ENCODE data around the gene PRKN. TPM values are rescaled to one million over a fixed set of nuclear protein-coding genes. Genes with fewer than 3 reads are reported as not detected.

PRKN gene
- total and polyA plus RNA-seq, 2 donors (not counting 1 experiment from before 2014, with no cell fraction given): 0.43 to 4.6 TPM

DNA sequence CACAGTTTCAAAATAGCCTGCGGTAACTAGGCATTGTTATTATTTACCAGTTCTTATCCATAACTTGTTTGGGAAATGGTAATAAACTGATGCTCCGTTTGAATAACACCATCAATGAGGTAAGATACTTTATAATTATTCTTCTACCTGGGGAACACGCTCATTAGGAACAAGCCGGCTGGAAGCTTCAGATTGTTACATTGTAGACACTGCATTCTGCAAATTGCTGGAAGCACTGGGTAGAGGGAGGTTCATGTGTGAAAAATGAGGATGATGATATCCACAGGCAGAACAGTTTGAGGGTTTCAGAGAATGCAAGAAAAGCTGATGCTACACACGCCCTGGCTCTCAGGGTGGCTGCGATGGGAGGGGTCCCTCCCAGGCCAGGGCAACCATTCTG is 893.1 kb downstream of the PRKN start:
- Histone ChIP-seq H4K20me1 (ENCODE audit: control insufficient read depth, extremely low read depth, insufficient read depth, low read length) (no peaks in the 10 kb centered on the region), H3K4me3 (replicated peaks in 1 of 4; ENCODE audit: control extremely low read depth in 1 of 4, insufficient read depth in 1 of 4, low read depth in 3 of 4, low read length in 4 of 4) (no peak overlapping the region), H3K4me1 (ENCODE audit: control insufficient read depth, extremely low read depth, insufficient read depth, low read length) (no peaks in the 10 kb centered on the region), H3K9me3 (ENCODE audit: control insufficient read depth, insufficient read depth, low read depth, low read length) (no peaks in the 10 kb centered on the region), H3K9ac (ENCODE audit: insufficient read depth, low read length) (no peak overlapping the region), H3K27me3 (ENCODE audit: control insufficient read depth, insufficient read depth, low read length) (no peaks in the 10 kb centered on the region), H3K79me2 (ENCODE audit: control insufficient read depth, insufficient read depth, low read length) (no peaks in the 10 kb centered on the region), H3K27ac (ENCODE audit: insufficient read depth, low read length) (no peak overlapping the region), H2AFZ (ENCODE audit: low read length) (no peak overlapping the region), H3K36me3 (ENCODE audit: control insufficient read depth, insufficient read depth, low read length) (no peaks in the 10 kb centered on the region), H3K4me2 (ENCODE audit: extremely low read depth, insufficient read depth, low read length) (no peak overlapping the region)
- no peak for TF ChIP-seq EZH2 (IDR thresholded peaks at IDR 0.05; ENCODE audit: low read length, missing control alignments)
- TF ChIP-seq, protein P1, sequence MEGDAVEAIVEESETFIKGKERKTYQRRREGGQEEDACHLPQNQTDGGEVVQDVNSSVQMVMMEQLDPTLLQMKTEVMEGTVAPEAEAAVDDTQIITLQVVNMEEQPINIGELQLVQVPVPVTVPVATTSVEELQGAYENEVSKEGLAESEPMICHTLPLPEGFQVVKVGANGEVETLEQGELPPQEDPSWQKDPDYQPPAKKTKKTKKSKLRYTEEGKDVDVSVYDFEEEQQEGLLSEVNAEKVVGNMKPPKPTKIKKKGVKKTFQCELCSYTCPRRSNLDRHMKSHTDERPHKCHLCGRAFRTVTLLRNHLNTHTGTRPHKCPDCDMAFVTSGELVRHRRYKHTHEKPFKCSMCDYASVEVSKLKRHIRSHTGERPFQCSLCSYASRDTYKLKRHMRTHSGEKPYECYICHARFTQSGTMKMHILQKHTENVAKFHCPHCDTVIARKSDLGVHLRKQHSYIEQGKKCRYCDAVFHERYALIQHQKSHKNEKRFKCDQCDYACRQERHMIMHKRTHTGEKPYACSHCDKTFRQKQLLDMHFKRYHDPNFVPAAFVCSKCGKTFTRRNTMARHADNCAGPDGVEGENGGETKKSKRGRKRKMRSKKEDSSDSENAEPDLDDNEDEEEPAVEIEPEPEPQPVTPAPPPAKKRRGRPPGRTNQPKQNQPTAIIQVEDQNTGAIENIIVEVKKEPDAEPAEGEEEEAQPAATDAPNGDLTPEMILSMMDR (conservative IDR thresholded peaks at IDR 0.05 in 1 of 2, IDR thresholded peaks at IDR 0.05 in 1 of 2; ENCODE audit: low read depth in 1 of 2, low read length in 2 of 2): no peak
- no peak for DNase-seq (ENCODE audit: low read depth in 2 of 2)

DNA sequence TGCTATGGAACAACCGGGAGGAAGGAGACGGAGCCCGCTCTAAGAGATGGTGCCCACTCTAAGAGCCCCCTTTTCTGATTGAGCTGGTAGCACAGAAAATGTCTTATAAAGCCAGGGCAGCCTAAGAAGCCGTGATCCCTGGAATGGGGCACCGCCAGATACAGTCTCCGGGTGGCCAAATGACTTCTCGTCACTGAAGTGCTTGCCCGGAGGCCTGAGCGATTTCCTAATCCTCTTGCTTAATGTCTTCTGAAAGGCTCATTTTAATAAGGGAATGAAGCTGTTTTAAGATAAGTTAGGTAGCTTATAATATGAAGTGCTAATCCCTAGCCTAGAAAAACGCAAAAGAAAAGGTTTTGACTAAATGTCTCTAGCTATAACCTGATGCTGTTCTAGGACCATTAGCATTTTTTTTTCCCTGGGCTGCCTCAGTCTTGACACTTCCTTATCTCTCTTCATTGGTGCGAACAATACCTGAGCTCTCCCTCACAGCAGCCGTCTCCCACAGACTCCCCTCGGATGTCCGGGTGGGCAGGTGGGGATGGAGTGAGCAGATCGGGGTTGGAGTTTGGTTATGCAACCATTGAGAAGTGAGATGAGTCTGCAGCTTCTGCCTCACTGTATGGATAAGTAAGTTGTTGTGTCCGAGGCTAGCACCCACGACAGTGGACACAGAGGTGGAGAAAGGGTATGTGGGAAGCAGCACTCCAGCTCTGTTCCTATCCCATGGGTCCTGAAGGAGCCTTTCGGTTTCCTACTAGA is 894.3 kb downstream of the PRKN start:
- Histone ChIP-seq H3K4me2 (ENCODE audit: extremely low read depth, insufficient read depth, low read length) (no peak overlapping the region), H3K4me3 (replicated peaks in 1 of 4; ENCODE audit: control extremely low read depth in 1 of 4, insufficient read depth in 1 of 4, low read depth in 3 of 4, low read length in 4 of 4) (no peak overlapping the region), H3K9me3 (ENCODE audit: control insufficient read depth, insufficient read depth, low read depth, low read length) (no peaks in the 10 kb centered on the region), H3K27ac (ENCODE audit: insufficient read depth, low read length) (no peak overlapping the region), H3K4me1 (ENCODE audit: control insufficient read depth, extremely low read depth, insufficient read depth, low read length) (no peaks in the 10 kb centered on the region), H2AFZ (ENCODE audit: low read length) (no peak overlapping the region), H3K36me3 (ENCODE audit: control insufficient read depth, insufficient read depth, low read length) (no peaks in the 10 kb centered on the region), H3K27me3 (ENCODE audit: control insufficient read depth, insufficient read depth, low read length) (no peaks in the 10 kb centered on the region), H3K79me2 (ENCODE audit: control insufficient read depth, insufficient read depth, low read length) (no peaks in the 10 kb centered on the region), H4K20me1 (ENCODE audit: control insufficient read depth, extremely low read depth, insufficient read depth, low read length) (no peaks in the 10 kb centered on the region), H3K9ac (ENCODE audit: insufficient read depth, low read length) (no peak overlapping the region)
- TF ChIP-seq EZH2 (IDR thresholded peaks at IDR 0.05; ENCODE audit: low read length, missing control alignments): no peak
- TF ChIP-seq, protein P1 (conservative IDR thresholded peaks at IDR 0.05 in 1 of 2, IDR thresholded peaks at IDR 0.05 in 1 of 2; ENCODE audit: low read depth in 1 of 2, low read length in 2 of 2): no peak
- no peak for DNase-seq (ENCODE audit: low read depth in 2 of 2)

DNA sequence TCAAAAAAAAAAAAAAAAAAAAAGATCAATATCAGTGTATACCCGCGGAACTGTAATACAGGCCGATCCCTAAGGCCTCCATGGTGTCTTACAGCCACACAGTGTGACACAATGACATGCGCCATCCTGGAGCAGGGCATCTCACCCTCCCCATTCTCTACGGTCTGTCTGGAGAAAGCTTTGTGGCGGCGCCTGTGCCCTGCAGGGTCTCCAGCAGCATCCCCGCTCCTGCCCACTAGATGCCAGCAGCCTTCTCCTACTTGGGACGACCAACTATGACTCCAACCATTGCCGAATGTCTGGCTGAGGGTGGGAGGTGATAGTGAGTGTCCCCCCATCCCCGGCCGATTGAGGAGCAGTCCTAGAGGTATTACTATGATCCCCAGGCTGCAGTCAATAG is 894.9 kb downstream of the PRKN start:
- Histone ChIP-seq H3K79me2 (ENCODE audit: control insufficient read depth, insufficient read depth, low read length) (no peaks in the 10 kb centered on the region), H3K4me2 (ENCODE audit: extremely low read depth, insufficient read depth, low read length) (no peak overlapping the region), H3K27me3 (ENCODE audit: control insufficient read depth, insufficient read depth, low read length) (no peaks in the 10 kb centered on the region), H3K9ac (ENCODE audit: insufficient read depth, low read length) (no peak overlapping the region), H3K9me3 (ENCODE audit: control insufficient read depth, insufficient read depth, low read depth, low read length) (no peaks in the 10 kb centered on the region), H3K4me1 (ENCODE audit: control insufficient read depth, extremely low read depth, insufficient read depth, low read length) (no peaks in the 10 kb centered on the region), H4K20me1 (ENCODE audit: control insufficient read depth, extremely low read depth, insufficient read depth, low read length) (no peaks in the 10 kb centered on the region), H3K27ac (ENCODE audit: insufficient read depth, low read length) (no peak overlapping the region), H3K4me3 (replicated peaks in 1 of 4; ENCODE audit: control extremely low read depth in 1 of 4, insufficient read depth in 1 of 4, low read depth in 3 of 4, low read length in 4 of 4) (no peak overlapping the region), H3K36me3 (ENCODE audit: control insufficient read depth, insufficient read depth, low read length) (no peaks in the 10 kb centered on the region), H2AFZ (ENCODE audit: low read length) (no peak overlapping the region)
- DNase-seq (ENCODE audit: low read depth in 2 of 2): no peak
- no peak for TF ChIP-seq EZH2 (IDR thresholded peaks at IDR 0.05; ENCODE audit: low read length, missing control alignments)
- TF ChIP-seq, protein P1 (conservative IDR thresholded peaks at IDR 0.05 in 1 of 2, IDR thresholded peaks at IDR 0.05 in 1 of 2; ENCODE audit: low read depth in 1 of 2, low read length in 2 of 2): no peak

Data from fibroblast of lung (primary cell).